GM12873 (cell line): ENCODE measurements around the gene MTIF3.

Source experiments
- CTCF ChIP-seq: IDR thresholded peaks from 2 replicates; pipeline ENCODE4 v1.5.1; 2012; ENCODE audit warnings: low read depth, mild to moderate bottlenecking, moderate library complexity, low read length, control low read depth; ENCODE audit not compliant: insufficient read depth; ENCODE audit errors: missing control alignments

Gene MTIF3

GRCh38 chr13:27449936-27450828 lies at the start of gene MTIF3:
Gene MTIF3, minus strand, starts transcription at chr13:27450564. Its CDS starts 10,116 bp downstream, at chr13:27440448.
- TF ChIP-seq CTCF, result peak; percentile 2

GRCh38 chr13:27497563-27498230 lies 47.3 kb upstream of the MTIF3 start:
- TF ChIP-seq CTCF, result no peak

- no peak for TF ChIP-seq CTCF
Observed at GRCh38 chr13:27496536-27497273, 46.3 kb upstream of the MTIF3 start.

GRCh38 chr13:27496006-27496405 lies 45.6 kb upstream of the MTIF3 start:
- TF ChIP-seq CTCF, result no peak

GRCh38 chr13:27495551-27495950 lies 45.2 kb upstream of the MTIF3 start:
- TF ChIP-seq CTCF, result no peak

- no peak for TF ChIP-seq CTCF
Observed at GRCh38 chr13:27493981-27494380, 43.6 kb upstream of the MTIF3 start.

- no peak for TF ChIP-seq CTCF
Observed at GRCh38 chr13:27489456-27489855, 39.1 kb upstream of the MTIF3 start.
